Upper lobe of left lung (tissue), 4 donors: ENCODE results near the gene TCF25.

Experiments used
- CTCF ChIP-seq, 6 experiments: fragments of 450-650 bp in 4 of 6; fragments of 200-600 bp in 2 of 6; sonication (generic) in 2 of 6; IDR thresholded peaks; one replicate each; pipeline ENCODE4 v1.5.1; 2016 to 2019; ENCODE audit warnings: antibody characterized with exemption in 6 of 6
- EP300 ChIP-seq, 4 donors: sonication (generic); formaldehyde crosslinking; IDR thresholded peaks; one replicate each; pipeline ENCODE4 v1.5.1; 2017; ENCODE audit warnings: antibody characterized with exemption in 4 of 4, control low read depth in 2 of 4
- POLR2A ChIP-seq, 4 donors: fragments of 450-650 bp; IDR thresholded peaks; one replicate each; pipeline ENCODE4 v1.5.1; 2016 to 2017; ENCODE audit warnings: antibody characterized with exemption in 4 of 4, mild to moderate bottlenecking in 2 of 4

DNA sequence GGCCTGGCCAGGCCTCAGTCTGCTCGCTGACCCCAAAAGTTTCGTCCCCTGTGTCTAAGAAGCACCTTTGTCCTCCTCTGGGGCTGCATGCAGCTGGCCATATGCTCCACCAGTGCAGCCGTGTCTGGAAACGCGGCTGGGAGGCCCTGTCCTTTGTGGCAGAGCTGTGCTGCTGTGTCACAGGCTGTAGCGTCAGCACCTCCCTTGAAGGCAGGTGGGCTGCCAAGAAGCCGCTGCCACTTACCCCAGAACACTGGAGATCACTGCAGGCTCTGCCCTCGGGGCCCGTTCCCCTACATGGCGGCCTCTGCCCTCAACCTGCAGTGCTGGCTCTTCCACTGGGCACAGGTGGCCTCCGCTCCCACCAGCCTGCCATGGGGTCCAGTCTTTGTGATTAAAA, 29.6 kb downstream of the TCF25 start:
- TF ChIP-seq EP300 (IDR thresholded peaks at IDR 0.05) (no peak), POLR2A (IDR thresholded peaks at IDR 0.05) (no peak), CTCF (IDR thresholded peaks at IDR 0.05) (no peak)
